Stomach (tissue), 9 donors: ENCODE data around the gene C1orf167. TPM values are rescaled to one million over a fixed set of nuclear protein-coding genes. Genes with fewer than 3 reads are reported as not detected.

ENCODE experiments used
- DNase-seq, 2 donors: peaks; one replicate each; pipeline versions ENCODE4 v3.0.0 to v3.0.0-alpha.2; 2013 to 2019
- H3K27ac ChIP-seq, 5 donors: fragments of 200-600 bp in 4 of 5; sonication (generic) in 4 of 5; one replicate each; pipeline ENCODE4 v1.5.1; 2013 to 2019; ENCODE audit warnings: mild to moderate bottlenecking in 1 of 5, moderate library complexity in 1 of 5
- H3K27me3 ChIP-seq, 3 donors: fragments of 200-600 bp; sonication (generic); one replicate each; pipeline ENCODE4 v1.5.1; 2017 to 2019; ENCODE audit warnings: mixed run types in 1 of 3
- H3K36me3 ChIP-seq, 4 donors: fragments of 200-600 bp; sonication (generic); 1 replicate in 3 of 4; 2 replicates in 1 of 4; pipeline ENCODE4 v1.5.1; 2016 to 2019
- H3K4me1 ChIP-seq, 4 donors: fragments of 200-600 bp; sonication (generic); one replicate each; pipeline ENCODE4 v1.5.1; 2016 to 2019
- H3K4me3 ChIP-seq, 4 donors: fragments of 200-600 bp; sonication (generic) in 3 of 4; one replicate each; pipeline ENCODE4 v1.5.1; 2016 to 2019; ENCODE audit warnings: mild to moderate bottlenecking in 1 of 4
- H3K9me3 ChIP-seq, 4 donors: fragments of 200-600 bp; sonication (generic); one replicate each; pipeline ENCODE4 v1.5.1; 2016 to 2019
- CTCF ChIP-seq, 7 experiments: fragments of 450-650 bp in 4 of 7; fragments of 200-600 bp in 3 of 7; sonication (generic) in 3 of 7; IDR thresholded peaks; one replicate each; pipeline ENCODE4 v1.5.1; 2016 to 2019; ENCODE audit warnings: antibody characterized with exemption in 7 of 7, control low read depth in 2 of 7, mild to moderate bottlenecking in 1 of 7
- EP300 ChIP-seq: sonication (generic); formaldehyde crosslinking; IDR thresholded peaks from one replicate; pipeline ENCODE4 v1.6.1; 2017; ENCODE audit warnings: antibody characterized with exemption
- POLR2A ChIP-seq, 4 donors: fragments of 450-650 bp; IDR thresholded peaks; one replicate each; pipeline ENCODE4 v1.6.1; 2016; ENCODE audit warnings: antibody characterized with exemption in 4 of 4, control low read depth in 2 of 4, mild to moderate bottlenecking in 1 of 4, moderate library complexity in 1 of 4
- POLR2AphosphoS5 ChIP-seq, 3 donors: sonication (generic); formaldehyde crosslinking; IDR thresholded peaks; one replicate each; pipeline ENCODE4 v1.6.1; 2016; ENCODE audit warnings: antibody characterized with exemption in 3 of 3
- WGBS, 5 donors: extraction: QIAGEN DNeasy Blood & Tissue Kit in 3 of 5; methylation state at CpG; one replicate each; pipeline versions ENCODE4 v1.1.5 to v1.1.7; 2013 to 2018; 5-methylcytosine and 5-hydroxymethylcytosine counted together
- intact Hi-C: fragments of 100-400 bp; cut with DNase I; formaldehyde crosslinking; loops from one replicate; pipeline ENCODE4 v1.15.1; 2023; ENCODE audit warnings: low total_unique reads
- polyA plus RNA-seq, 3 donors: library from polyadenylated mRNA; stranded (reverse); fragments of 200-250 nt; gene quantifications; one replicate each; pipeline ENCODE4 v1.2.3, GENCODE V29; 2013
- total RNA-seq, 5 donors: library from RNA; depleted of rRNA; stranded (reverse); fragments of >200 nt; gene quantifications; one replicate each; pipeline versions ENCODE4 v1.1.0 to v1.2.3, GENCODE V29; 2014 to 2016
- donor health status: healthy with polysubstance abuse.
- donor health status: Bipolar disorder and iron deficiency.
- donor health status: healthy.

C1orf167 gene
- total and polyA plus RNA-seq, 8 donors = 1.6 to 4.7 (median 2.0) TPM; not detected in 5

- intact Hi-C loops = loop anchor here (5.0 kb wide), 1 partner anchor 74 kb away; no protein-coding TSS in a partner anchor
- TF ChIP-seq CTCF (IDR thresholded peaks at IDR 0.05) (no peak), POLR2AphosphoS5 (IDR thresholded peaks at IDR 0.05) (no peak), POLR2A (IDR thresholded peaks at IDR 0.05) (no peak), EP300 (no peak)
These were observed 40.7 kb upstream of the C1orf167 start for GRCh38 chr1:11721311-11721710.

GRCh38 chr1:11722538-11722937, 39.5 kb upstream of the C1orf167 start:
- Histone ChIP-seq H3K4me1 (peaks cover 0 to 48% (median 20%) of the 10 kb centered on the region in 4 donors), H3K9me3 (no peaks in the 10 kb centered on the region), H3K36me3 (no peaks in the 10 kb centered on the region), H3K27ac (no peak overlapping the region), H3K27me3 (no peaks in the 10 kb centered on the region), H3K4me3 (no peak overlapping the region)
- peak in 1 of 2 donors; percentile 61 for DNase-seq
- 19 to 45% (median 27%) methylated on average over 2 of the region's 2 CpGs for WGBS, 5 donors
- intact Hi-C loops = loop anchor here (5.0 kb wide), 1 partner anchor 75 kb away; no protein-coding TSS in a partner anchor
- TF ChIP-seq POLR2AphosphoS5 (IDR thresholded peaks at IDR 0.05) (peak in 1 of 3 donors; percentile 33), EP300 (no peak)

More at GRCh38 chr1:11721311-11721710, 40.7 kb upstream of the C1orf167 start:
- peak overlapping the region in 1 of 5 donors; percentile 2 for H3K27ac ChIP-seq
- DNase-seq = no peak
- peaks cover 0 to 48% (median 20%) of the 10 kb centered on the region in 4 donors for H3K4me1 ChIP-seq
- H3K9me3 ChIP-seq = no peaks in the 10 kb centered on the region
- no peaks in the 10 kb centered on the region for H3K36me3 ChIP-seq
- WGBS, 5 donors = 42 to 63% (median 51%) methylated on average over 4 of the region's 4 CpGs
- no peaks in the 10 kb centered on the region for H3K27me3 ChIP-seq
- no peak overlapping the region for H3K4me3 ChIP-seq

GRCh38 chr1:11725616-11726015, 36.4 kb upstream of the C1orf167 start:
- intact Hi-C loops = no loop called here
- Histone ChIP-seq H3K4me3 (no peak overlapping the region), H3K4me1 (peaks cover 17 to 51% (median 22%) of the 10 kb centered on the region in 4 donors), H3K27me3 (no peaks in the 10 kb centered on the region), H3K27ac (peak overlapping the region in 1 of 5 donors; percentile 27), H3K9me3 (no peaks in the 10 kb centered on the region), H3K36me3 (no peaks in the 10 kb centered on the region)
- WGBS, 5 donors = 57 to 71% (median 68%) methylated on average over 5 of the region's 5 CpGs
- TF ChIP-seq CTCF (IDR thresholded peaks at IDR 0.05) (no peak), EP300 (no peak), POLR2AphosphoS5 (IDR thresholded peaks at IDR 0.05) (no peak), POLR2A (IDR thresholded peaks at IDR 0.05) (no peak)
- no peak for DNase-seq

- WGBS, 5 donors = 88 to 94% (median 91%) methylated on average over 4 of the region's 4 CpGs
- Histone ChIP-seq H3K4me1 (peaks cover 30 to 51% (median 33%) of the 10 kb centered on the region in 4 donors), H3K9me3 (no peaks in the 10 kb centered on the region), H3K27ac (no peak overlapping the region), H3K27me3 (no peaks in the 10 kb centered on the region), H3K4me3 (no peak overlapping the region), H3K36me3 (no peaks in the 10 kb centered on the region)
- DNase-seq = no peak
- intact Hi-C loops = no loop called here
- no peak for TF ChIP-seq POLR2A (IDR thresholded peaks at IDR 0.05)
- no peak for TF ChIP-seq POLR2AphosphoS5 (IDR thresholded peaks at IDR 0.05)
- TF ChIP-seq CTCF (IDR thresholded peaks at IDR 0.05) = no peak
- no peak for TF ChIP-seq EP300
These were observed 34.9 kb upstream of the C1orf167 start for GRCh38 chr1:11727119-11727518.

- no peak overlapping the region for H3K27ac ChIP-seq
- intact Hi-C loops = no loop called here
- DNase-seq = no peak
- no peak for TF ChIP-seq POLR2AphosphoS5 (IDR thresholded peaks at IDR 0.05)
- TF ChIP-seq CTCF (IDR thresholded peaks at IDR 0.05) = no peak
- TF ChIP-seq POLR2A (IDR thresholded peaks at IDR 0.05) = no peak
- TF ChIP-seq EP300 = no peak
- WGBS, 5 donors = 95 to 100% (median 97%) methylated on average over 1 to 4 of the region's 4 CpGs
- H3K27me3 ChIP-seq = no peaks in the 10 kb centered on the region
- no peaks in the 10 kb centered on the region for H3K36me3 ChIP-seq
- no peaks in the 10 kb centered on the region for H3K9me3 ChIP-seq
- peaks cover 41 to 54% (median 41%) of the 10 kb centered on the region in 4 donors for H3K4me1 ChIP-seq
- no peak overlapping the region for H3K4me3 ChIP-seq
These were observed 33.7 kb upstream of the C1orf167 start for GRCh38 chr1:11728126-11728806.
